DND-41 (cell line): ENCODE measurements around the gene OVCH1.

Experiments used
- EZH2 ChIP-seq: IDR thresholded peaks from 3 replicates; pipeline ENCODE4 v1.6.1; 2012; ENCODE audit warnings: borderline replicate concordance, low read depth, mild to moderate bottlenecking, moderate library complexity, low read length, inconsistent platforms; ENCODE audit not compliant: severe bottlenecking
- TF ChIP-seq, protein P1 (sequence below): IDR thresholded peaks from 2 replicates; pipeline ENCODE4 v1.5.1; 2012; ENCODE audit warnings: borderline replicate concordance, low read length, moderate library complexity, mild to moderate bottlenecking; ENCODE audit not compliant: poor library complexity, severe bottlenecking; ENCODE audit errors: extremely low read depth

DNA sequence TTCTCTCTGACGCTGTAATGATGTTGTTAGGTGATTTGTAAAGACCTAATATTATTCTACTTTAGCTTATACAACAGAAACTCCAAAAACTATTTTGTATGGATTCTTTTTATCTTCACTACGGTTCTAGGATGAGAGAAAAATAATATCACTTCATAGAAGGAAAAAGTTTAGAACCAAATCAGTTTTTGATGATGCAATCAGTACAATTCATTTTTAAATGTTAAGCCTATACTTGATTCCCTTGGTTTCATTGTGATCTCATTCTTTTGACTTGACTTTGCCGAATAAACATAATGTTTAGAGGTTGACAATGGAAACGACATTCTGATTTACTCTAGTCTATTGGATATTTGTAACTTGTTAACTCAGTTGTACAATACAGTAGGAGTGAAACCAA, 91.9 kb downstream of the OVCH1 start:
- TF ChIP-seq, protein P1, sequence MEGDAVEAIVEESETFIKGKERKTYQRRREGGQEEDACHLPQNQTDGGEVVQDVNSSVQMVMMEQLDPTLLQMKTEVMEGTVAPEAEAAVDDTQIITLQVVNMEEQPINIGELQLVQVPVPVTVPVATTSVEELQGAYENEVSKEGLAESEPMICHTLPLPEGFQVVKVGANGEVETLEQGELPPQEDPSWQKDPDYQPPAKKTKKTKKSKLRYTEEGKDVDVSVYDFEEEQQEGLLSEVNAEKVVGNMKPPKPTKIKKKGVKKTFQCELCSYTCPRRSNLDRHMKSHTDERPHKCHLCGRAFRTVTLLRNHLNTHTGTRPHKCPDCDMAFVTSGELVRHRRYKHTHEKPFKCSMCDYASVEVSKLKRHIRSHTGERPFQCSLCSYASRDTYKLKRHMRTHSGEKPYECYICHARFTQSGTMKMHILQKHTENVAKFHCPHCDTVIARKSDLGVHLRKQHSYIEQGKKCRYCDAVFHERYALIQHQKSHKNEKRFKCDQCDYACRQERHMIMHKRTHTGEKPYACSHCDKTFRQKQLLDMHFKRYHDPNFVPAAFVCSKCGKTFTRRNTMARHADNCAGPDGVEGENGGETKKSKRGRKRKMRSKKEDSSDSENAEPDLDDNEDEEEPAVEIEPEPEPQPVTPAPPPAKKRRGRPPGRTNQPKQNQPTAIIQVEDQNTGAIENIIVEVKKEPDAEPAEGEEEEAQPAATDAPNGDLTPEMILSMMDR, result no peak
- no peak for TF ChIP-seq EZH2
